Uterus (tissue), 4 donors: ENCODE results near the gene LPCAT1. TPM values are rescaled to one million over a fixed set of nuclear protein-coding genes. Genes with fewer than 3 reads are reported as not detected.

Experiments
- DNase-seq, 2 donors: peaks; one replicate each; pipeline ENCODE4 v3.0.0-alpha.2; 2019 to 2020
- H3K27ac ChIP-seq, 2 donors: fragments of 200-600 bp; sonication (generic); 1 replicate in 1 of 2; 2 replicates in 1 of 2; pipeline ENCODE4 v1.5.1; 2016 to 2018
- H3K27me3 ChIP-seq, 2 donors: fragments of 200-600 bp; sonication (generic); one replicate each; pipeline ENCODE4 v1.5.1; 2018 to 2019; ENCODE audit warnings: control low read depth in 1 of 2
- H3K36me3 ChIP-seq, 2 donors: fragments of 200-600 bp; sonication (generic); one replicate each; pipeline ENCODE4 v1.5.1; 2019; ENCODE audit warnings: control low read depth in 1 of 2
- H3K4me1 ChIP-seq, 2 donors: fragments of 200-600 bp; sonication (generic); one replicate each; pipeline ENCODE4 v1.5.1; 2018 to 2019; ENCODE audit warnings: control low read depth in 1 of 2
- H3K4me3 ChIP-seq, 2 donors: fragments of 200-600 bp; sonication (generic); 1 replicate in 1 of 2; 2 replicates in 1 of 2; pipeline ENCODE4 v1.5.1; 2018 to 2019; ENCODE audit warnings: mild to moderate bottlenecking in 1 of 2
- H3K9me3 ChIP-seq, 2 donors: fragments of 200-600 bp; sonication (generic); one replicate each; pipeline ENCODE4 v1.5.1; 2019; ENCODE audit warnings: control low read depth in 1 of 2
- POLR2A ChIP-seq, 2 donors: fragments of 450-650 bp; IDR thresholded peaks; one replicate each; pipeline ENCODE4 v1.6.1; 2016; ENCODE audit warnings: antibody characterized with exemption in 2 of 2, mild to moderate bottlenecking in 1 of 2, moderate library complexity in 1 of 2
- intact Hi-C: fragments of 100-400 bp; cut with DNase I; formaldehyde crosslinking; loops from one replicate; pipeline ENCODE4 v1.15.1; 2023; ENCODE audit warnings: low total_unique reads
- total RNA-seq, 4 donors: library from RNA; depleted of rRNA in 3 of 4; stranded (reverse); fragments of >200 nt in 3 of 4; gene quantifications; one replicate each; pipeline versions ENCODE4 v1.1.0 to v1.2.4, GENCODE V29; 2014 to 2023
- TF ChIP-seq, protein P1 (sequence below), 4 experiments: fragments of 200-600 bp in 2 of 4; fragments of 450-650 bp in 2 of 4; sonication (generic) in 2 of 4; IDR thresholded peaks; one replicate each; pipeline ENCODE4 v1.5.1; 2016 to 2019; ENCODE audit warnings: antibody characterized with exemption in 4 of 4, mild to moderate bottlenecking in 2 of 4, moderate library complexity in 1 of 4
- donor health status: DM: yes; HTN: yes; CAD: no.

Gene LPCAT1
- total RNA-seq, 4 donors from 2014 or later = 21.5 to 51.0 (median 40.0) TPM

DNA sequence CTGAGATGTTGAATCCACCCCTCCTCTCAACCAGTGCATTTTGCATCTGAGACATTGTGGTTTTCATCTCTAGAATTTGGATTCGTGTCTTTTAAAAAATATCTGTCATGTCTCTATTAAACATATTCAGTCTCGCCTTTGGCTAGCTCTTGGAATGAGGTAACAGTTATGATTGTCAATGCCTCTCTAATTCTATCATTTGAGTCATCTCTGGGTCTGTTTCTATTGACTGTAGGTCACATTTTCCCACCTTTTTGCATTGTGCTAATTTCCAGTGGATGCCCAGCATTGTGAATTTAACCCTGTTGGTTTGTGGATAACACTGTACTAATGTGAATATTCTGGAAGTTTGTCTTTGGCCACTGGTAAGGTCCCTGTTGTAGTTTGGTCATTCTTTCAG, 70.1 kb downstream of the LPCAT1 start:
- DNase-seq = no peak
- Histone ChIP-seq H3K27ac (no peak overlapping the region), H3K4me3 (no peak overlapping the region), H3K27me3 (no peaks in the 10 kb centered on the region), H3K9me3 (peaks cover 0 to 5% of the 10 kb centered on the region in 2 donors), H3K36me3 (no peaks in the 10 kb centered on the region), H3K4me1 (no peaks in the 10 kb centered on the region)
- TF ChIP-seq, protein P1, sequence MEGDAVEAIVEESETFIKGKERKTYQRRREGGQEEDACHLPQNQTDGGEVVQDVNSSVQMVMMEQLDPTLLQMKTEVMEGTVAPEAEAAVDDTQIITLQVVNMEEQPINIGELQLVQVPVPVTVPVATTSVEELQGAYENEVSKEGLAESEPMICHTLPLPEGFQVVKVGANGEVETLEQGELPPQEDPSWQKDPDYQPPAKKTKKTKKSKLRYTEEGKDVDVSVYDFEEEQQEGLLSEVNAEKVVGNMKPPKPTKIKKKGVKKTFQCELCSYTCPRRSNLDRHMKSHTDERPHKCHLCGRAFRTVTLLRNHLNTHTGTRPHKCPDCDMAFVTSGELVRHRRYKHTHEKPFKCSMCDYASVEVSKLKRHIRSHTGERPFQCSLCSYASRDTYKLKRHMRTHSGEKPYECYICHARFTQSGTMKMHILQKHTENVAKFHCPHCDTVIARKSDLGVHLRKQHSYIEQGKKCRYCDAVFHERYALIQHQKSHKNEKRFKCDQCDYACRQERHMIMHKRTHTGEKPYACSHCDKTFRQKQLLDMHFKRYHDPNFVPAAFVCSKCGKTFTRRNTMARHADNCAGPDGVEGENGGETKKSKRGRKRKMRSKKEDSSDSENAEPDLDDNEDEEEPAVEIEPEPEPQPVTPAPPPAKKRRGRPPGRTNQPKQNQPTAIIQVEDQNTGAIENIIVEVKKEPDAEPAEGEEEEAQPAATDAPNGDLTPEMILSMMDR (IDR thresholded peaks at IDR 0.05) = no peak
- TF ChIP-seq POLR2A (IDR thresholded peaks at IDR 0.05) = no peak
- intact Hi-C loops = no loop called here

DNA sequence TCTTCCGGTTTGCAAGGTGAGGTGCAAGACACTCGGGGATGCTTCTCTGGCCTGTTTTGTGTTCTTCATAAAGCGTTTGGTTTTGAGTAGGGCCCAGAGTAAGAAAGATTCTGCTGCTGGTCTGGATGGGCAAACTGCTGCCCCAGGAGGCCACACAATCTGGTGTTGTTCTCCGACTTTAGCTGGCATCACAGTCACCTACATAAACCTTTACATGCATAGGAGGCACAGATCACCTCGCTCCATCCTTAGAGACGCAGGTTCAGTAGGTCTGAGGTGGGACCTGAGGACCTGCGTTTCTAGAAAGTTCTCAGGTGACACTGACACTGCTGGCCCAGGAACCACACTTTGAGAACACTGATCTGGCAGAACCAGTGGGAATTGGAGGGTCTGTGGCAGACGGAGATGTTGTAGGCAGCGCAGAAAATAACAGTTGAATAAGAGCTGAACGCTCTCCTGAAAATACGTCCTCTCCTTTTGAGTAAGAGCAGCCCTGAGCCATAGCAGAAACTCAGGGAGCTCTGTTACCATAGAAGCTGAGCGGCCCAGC, 74.6 kb downstream of the LPCAT1 start:
- TF ChIP-seq, protein P1 (IDR thresholded peaks at IDR 0.05) = no peak
- TF ChIP-seq POLR2A (IDR thresholded peaks at IDR 0.05) = no peak
- no peak for DNase-seq
- Histone ChIP-seq H3K4me1 (peaks cover 0 to 11% of the 10 kb centered on the region in 2 donors), H3K36me3 (no peaks in the 10 kb centered on the region), H3K9me3 (no peaks in the 10 kb centered on the region), H3K27me3 (peaks cover 7% of the 10 kb centered on the region in 2 donors), H3K27ac (no peak overlapping the region), H3K4me3 (no peak overlapping the region)
- intact Hi-C loops = no loop called here

DNA sequence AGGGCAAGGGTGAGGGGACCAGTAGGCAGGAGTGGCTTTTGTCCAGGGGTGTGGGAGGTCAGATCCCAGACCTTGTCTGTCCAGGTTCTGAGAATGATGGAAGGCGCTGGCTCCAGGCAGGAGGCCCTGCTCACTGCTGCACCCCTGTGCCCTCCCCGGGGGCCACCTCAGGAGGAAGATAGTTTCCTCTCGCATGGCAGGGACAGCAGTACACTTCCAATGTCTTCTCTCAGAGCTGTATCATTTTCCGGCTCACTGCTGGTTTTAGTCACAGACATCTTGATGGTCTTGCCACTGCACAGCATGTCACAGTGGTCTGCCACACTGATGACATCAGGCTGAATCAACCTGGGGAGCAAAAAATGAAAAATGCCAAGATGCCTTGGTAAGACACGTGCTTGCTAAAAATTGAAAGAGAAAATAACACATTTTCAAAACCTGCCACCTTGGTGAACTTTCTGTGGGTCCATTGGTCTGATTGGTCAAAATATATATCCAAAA, 75.2 kb downstream of the LPCAT1 start:
- H3K9me3 ChIP-seq = no peaks in the 10 kb centered on the region
- no peak for TF ChIP-seq POLR2A (IDR thresholded peaks at IDR 0.05)
- TF ChIP-seq, protein P1 (IDR thresholded peaks at IDR 0.05) = no peak
- intact Hi-C loops = no loop called here
- H3K4me3 ChIP-seq = no peak overlapping the region
- no peak for DNase-seq
- H3K4me1 ChIP-seq = peaks cover 0 to 11% of the 10 kb centered on the region in 2 donors
- H3K36me3 ChIP-seq = no peaks in the 10 kb centered on the region
- peaks cover 7 to 12% of the 10 kb centered on the region in 2 donors for H3K27me3 ChIP-seq
- no peak overlapping the region for H3K27ac ChIP-seq

DNA sequence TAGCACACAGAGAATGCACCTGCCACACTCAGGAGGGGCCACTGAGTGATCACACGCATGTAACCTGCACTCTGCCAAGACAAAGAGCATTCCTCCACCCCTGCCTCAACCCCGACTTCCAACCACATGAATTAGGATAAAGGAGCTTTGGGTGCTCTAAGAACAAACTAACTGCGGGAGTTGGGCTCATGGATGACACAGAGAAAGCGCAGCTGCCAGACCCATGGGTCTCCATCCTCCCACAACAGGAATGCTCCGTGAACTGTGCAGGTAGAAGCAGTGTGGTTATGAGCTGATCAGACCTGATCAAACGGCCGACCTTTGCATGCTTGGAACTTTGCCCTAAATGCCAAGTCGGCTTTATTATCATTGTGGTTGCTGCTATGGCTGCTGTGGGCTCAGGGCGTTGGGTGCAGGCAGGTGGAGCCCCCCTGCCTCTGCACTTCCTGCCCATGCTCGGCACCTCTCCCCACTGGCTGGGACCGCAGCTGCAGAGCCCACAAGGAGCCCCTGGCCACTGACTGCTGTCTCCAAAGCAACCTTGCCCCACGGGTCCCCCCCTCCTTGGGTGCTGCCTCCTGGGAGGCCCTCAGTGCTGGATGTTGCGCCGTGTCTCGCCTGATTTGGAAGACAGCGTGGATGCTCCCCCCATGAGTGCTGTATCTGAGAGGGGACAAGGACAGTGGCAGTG, 75.9 kb downstream of the LPCAT1 start:
- TF ChIP-seq, protein P1 (IDR thresholded peaks at IDR 0.05) = no peak
- H3K9me3 ChIP-seq = no peaks in the 10 kb centered on the region
- H3K27me3 ChIP-seq = peaks cover 7 to 20% of the 10 kb centered on the region in 2 donors
- no peak overlapping the region for H3K27ac ChIP-seq
- H3K36me3 ChIP-seq = no peaks in the 10 kb centered on the region
- intact Hi-C loops = no loop called here
- peaks cover 0 to 11% of the 10 kb centered on the region in 2 donors for H3K4me1 ChIP-seq
- no peak overlapping the region for H3K4me3 ChIP-seq
- DNase-seq = no peak

DNA sequence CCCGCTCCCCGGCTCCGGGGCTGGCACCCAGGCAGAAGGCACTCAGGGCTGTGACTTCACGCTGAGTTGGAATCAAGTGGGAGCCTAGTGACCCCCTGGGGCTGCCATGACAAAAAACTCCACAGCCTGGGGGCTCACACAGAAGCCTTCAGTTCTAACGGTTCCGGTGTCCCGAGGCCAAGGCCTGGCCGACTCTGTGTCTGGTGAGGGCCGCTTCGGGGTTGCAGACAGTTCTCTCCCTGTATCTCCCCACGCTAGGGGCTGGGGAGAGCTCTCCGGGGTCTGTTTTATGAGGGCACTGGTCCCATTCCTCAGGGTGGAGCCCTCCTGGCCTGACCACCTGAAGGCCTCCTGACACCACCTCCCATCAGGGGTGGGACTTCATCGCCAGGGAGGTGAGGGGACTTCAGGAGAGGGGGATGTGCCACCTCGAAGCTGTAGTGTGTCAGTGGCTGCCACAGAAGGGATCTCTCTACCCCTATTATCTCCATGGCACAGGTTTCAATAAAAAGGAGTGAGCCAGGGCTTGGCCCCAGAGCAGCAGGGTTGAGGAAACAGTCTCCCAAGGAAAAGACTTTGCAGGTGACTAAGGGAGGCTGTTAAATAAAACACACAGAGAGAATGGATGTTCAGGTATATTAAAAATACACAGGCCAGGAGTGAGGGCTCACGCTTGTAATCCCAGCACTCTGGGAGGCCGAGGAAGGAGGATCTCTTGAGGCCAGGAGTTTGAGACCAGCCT, 77.0 kb downstream of the LPCAT1 start:
- H3K4me3 ChIP-seq = no peak overlapping the region
- H3K27me3 ChIP-seq = peaks cover 7 to 27% of the 10 kb centered on the region in 2 donors
- H3K9me3 ChIP-seq = no peaks in the 10 kb centered on the region
- H3K4me1 ChIP-seq = peaks cover 0 to 11% of the 10 kb centered on the region in 2 donors
- TF ChIP-seq, protein P1 (IDR thresholded peaks at IDR 0.05) = no peak
- no peak for TF ChIP-seq POLR2A (IDR thresholded peaks at IDR 0.05)
- DNase-seq = no peak
- intact Hi-C loops = no loop called here
- no peaks in the 10 kb centered on the region for H3K36me3 ChIP-seq
- no peak overlapping the region for H3K27ac ChIP-seq
